Brain microvascular endothelial cell (primary cell): ENCODE results near the gene CACNA2D4.

Experiments
- DNase-seq: peaks from one replicate; pipeline ENCODE4 v3.0.0-alpha.2; 2020
- H3K27ac ChIP-seq: fragments of 250-450 bp; sonication (Bioruptor Pico); 2 replicates; pipeline ENCODE4 v1.5.1; 2020; ENCODE audit warnings: mild to moderate bottlenecking, moderate library complexity
- H3K27me3 ChIP-seq: fragments of 250-450 bp; sonication (Bioruptor Pico); replicated peaks from 2 replicates; pipeline ENCODE4 v1.5.1; 2020; ENCODE audit warnings: mild to moderate bottlenecking
- H3K36me3 ChIP-seq: fragments of 250-450 bp; sonication (Bioruptor Pico); replicated peaks from 2 replicates; pipeline ENCODE4 v1.5.1; 2020; ENCODE audit warnings: mild to moderate bottlenecking
- H3K4me3 ChIP-seq: 2 replicates; pipeline ENCODE4 v1.5.1; 2011; ENCODE audit warnings: low read depth, mild to moderate bottlenecking, control low read depth, low read length, moderate library complexity
- in situ Hi-C: cut with HindIII; loops from 2 replicates; pipeline ENCODE4 v1.10.0; 2017; ENCODE audit warnings: low sequenced_read_pairs, low pct_ligation_motif_present
- TF ChIP-seq, protein P1 (sequence below): IDR thresholded peaks from 2 replicates; pipeline ENCODE4 v1.5.1; 2011; ENCODE audit warnings: low read depth, mild to moderate bottlenecking, moderate library complexity, low read length, control low read depth, inconsistent platforms; ENCODE audit errors: missing control alignments

The CACNA2D4 gene

DNA sequence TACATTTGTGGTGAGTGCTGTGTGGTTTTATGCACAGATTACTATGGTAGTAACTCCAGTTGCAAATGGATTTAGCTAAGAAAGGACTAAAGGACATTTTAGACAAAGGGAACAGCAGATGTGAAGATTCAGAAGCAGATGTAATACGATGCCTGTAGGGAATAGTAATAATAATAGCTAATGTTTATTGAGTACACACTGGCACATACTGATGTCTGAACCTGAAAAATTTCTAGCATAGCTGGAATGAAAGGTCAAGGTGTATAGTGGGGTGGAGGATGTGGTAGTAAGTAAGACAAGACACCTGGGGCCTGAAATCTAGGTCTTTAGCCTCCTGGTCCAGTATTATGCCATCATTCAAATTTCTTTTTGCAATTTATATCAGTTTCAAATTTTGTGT lies 152.3 kb downstream of the CACNA2D4 start:
- TF ChIP-seq, protein P1, sequence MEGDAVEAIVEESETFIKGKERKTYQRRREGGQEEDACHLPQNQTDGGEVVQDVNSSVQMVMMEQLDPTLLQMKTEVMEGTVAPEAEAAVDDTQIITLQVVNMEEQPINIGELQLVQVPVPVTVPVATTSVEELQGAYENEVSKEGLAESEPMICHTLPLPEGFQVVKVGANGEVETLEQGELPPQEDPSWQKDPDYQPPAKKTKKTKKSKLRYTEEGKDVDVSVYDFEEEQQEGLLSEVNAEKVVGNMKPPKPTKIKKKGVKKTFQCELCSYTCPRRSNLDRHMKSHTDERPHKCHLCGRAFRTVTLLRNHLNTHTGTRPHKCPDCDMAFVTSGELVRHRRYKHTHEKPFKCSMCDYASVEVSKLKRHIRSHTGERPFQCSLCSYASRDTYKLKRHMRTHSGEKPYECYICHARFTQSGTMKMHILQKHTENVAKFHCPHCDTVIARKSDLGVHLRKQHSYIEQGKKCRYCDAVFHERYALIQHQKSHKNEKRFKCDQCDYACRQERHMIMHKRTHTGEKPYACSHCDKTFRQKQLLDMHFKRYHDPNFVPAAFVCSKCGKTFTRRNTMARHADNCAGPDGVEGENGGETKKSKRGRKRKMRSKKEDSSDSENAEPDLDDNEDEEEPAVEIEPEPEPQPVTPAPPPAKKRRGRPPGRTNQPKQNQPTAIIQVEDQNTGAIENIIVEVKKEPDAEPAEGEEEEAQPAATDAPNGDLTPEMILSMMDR: no peak
- in situ Hi-C loops: no loop called here
- Histone ChIP-seq H3K4me3 (no peak overlapping the region), H3K36me3 (no peaks in the 10 kb centered on the region), H3K27me3 (no peaks in the 10 kb centered on the region), H3K27ac (no peak overlapping the region)
- no peak for DNase-seq

DNA sequence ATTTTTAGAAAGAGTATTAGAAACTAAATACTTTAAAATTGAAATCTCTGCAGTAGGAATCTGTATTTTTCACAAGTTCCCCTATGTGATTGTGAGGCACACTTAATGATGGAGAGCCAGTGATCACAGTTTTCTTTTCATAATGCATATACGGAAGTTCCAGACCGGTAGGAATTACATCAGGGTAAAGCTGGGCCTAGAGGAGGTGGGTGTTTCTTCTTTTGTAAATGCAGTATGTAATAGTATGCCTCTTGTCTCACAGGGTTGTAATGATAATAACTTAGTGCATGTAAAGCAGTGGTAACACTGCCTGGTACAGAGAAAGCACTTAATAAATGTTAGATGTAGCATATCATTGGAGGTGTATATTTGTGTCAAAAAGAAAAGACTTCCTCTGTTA lies 155.3 kb downstream of the CACNA2D4 start:
- no peaks in the 10 kb centered on the region for H3K27me3 ChIP-seq
- TF ChIP-seq, protein P1: no peak
- H3K4me3 ChIP-seq: no peak overlapping the region
- in situ Hi-C loops: no loop called here
- H3K36me3 ChIP-seq: no peaks in the 10 kb centered on the region
- no peak overlapping the region for H3K27ac ChIP-seq
- no peak for DNase-seq

DNA sequence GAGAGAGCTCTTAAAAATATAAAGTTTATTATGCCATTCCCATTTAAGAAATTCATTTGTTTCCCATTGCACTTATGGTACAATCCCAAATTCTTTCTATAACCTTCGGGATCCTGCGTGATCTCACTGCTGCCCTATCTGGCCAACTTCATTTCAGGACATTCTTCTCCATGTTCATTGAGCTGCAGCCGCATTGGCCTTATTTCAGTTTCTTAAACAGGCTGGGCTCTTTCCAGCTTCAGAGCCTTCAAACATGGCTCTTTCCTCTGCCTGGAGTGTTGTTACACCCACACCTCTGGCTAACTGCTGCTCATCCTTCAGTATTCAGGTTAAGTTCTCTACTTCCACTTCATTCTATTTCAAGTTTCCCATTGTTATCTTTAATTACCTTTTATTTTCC lies 156.6 kb downstream of the CACNA2D4 start:
- H3K4me3 ChIP-seq: no peak overlapping the region
- TF ChIP-seq, protein P1: no peak
- H3K36me3 ChIP-seq: peaks cover 2% of the 10 kb centered on the region
- no peak overlapping the region for H3K27ac ChIP-seq
- in situ Hi-C loops: no loop called here
- DNase-seq: no peak
- no peaks in the 10 kb centered on the region for H3K27me3 ChIP-seq

DNA sequence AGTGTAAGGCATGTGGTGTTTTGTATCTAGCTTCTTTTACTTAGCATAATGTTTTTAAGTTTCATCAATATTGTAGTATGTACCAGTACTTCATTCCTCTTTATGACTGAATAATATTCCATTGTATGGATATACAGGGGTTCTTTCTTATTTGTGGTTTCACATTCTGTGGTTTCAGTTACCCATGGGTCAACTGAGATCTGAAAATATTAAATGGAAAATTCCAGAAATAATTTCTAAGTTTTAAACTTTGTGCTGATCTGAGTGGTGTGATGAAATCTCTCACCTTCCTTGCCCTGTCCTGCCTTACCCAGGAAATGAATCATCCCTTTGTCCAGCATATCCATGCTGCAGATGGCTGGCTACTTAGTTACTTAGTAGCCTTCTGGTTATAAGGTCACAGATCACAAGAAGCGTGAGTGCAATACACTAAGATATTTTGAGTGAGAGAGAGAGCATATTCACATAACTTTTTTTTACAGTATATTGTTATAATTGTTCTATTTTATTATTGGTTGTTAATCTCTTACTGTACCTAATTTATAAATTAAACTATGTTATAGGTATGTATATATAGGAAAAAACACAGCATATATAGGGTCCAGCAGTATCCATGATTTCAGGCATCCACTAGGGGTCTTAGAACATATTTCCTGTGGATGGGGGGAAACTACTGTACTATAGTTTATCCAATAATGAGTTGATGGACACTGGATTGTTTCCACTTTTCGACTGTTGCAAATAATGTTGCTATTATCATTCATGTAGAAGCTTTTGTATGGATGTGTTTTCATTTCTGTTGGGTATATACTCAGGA lies 157.7 kb downstream of the CACNA2D4 start:
- no peak overlapping the region for H3K27ac ChIP-seq
- peaks cover 2% of the 10 kb centered on the region for H3K36me3 ChIP-seq
- TF ChIP-seq, protein P1: no peak
- peak; percentile 3 for DNase-seq
- no peak overlapping the region for H3K4me3 ChIP-seq
- in situ Hi-C loops: no loop called here
- H3K27me3 ChIP-seq: no peaks in the 10 kb centered on the region

DNA sequence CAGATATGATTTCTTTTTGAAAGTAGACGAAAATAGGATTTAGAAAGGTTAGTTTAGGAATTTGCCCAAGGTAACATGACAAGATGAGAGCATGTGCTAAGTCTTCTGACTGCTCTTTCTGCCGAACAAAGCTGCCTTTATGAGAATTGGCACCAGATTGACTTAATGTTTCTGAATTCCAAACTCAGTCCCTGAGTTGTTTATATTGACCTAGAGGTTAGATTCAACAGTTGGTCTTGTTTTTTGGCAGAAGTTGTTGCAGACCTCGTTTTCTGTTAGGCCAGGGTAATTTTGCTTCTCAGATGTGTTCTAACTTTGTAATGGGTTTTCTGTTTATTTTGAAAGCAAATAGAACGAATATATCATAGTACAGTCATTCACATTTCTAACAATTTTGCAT lies 159.6 kb downstream of the CACNA2D4 start:
- peaks cover 8% of the 10 kb centered on the region for H3K36me3 ChIP-seq
- no peaks in the 10 kb centered on the region for H3K27me3 ChIP-seq
- TF ChIP-seq, protein P1: no peak
- no peak overlapping the region for H3K4me3 ChIP-seq
- DNase-seq: no peak
- in situ Hi-C loops: no loop called here
- no peak overlapping the region for H3K27ac ChIP-seq

DNA sequence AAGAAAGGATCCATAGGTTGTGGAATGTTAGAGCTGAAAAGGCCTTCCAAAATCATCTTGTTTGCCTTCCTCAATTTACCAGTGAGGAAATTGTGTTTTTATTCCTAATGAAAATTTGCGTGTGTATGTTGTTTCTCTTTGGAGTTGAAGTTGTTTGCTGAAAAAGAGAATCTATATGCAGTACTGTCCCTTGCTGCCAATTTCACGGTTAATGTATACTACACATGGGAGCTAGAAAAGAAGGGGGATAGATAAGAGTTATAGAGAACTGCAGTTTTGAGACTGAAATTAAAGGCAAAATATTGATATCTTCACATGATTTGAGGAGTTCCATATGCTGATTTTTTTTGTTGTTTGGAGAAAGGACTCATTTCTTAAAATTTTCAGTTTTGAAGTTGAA lies 160.1 kb downstream of the CACNA2D4 start:
- no peaks in the 10 kb centered on the region for H3K27me3 ChIP-seq
- no peak overlapping the region for H3K27ac ChIP-seq
- in situ Hi-C loops: no loop called here
- no peak for DNase-seq
- no peak overlapping the region for H3K4me3 ChIP-seq
- TF ChIP-seq, protein P1: no peak
- H3K36me3 ChIP-seq: peaks cover 8% of the 10 kb centered on the region
